Osteocyte (in vitro differentiated cells): ENCODE results near the gene PDGFC. TPM values are rescaled to one million over a fixed set of nuclear protein-coding genes. Genes with fewer than 3 reads are reported as not detected.

Experiments used
- DNase-seq: peaks from one replicate; pipeline ENCODE4 v3.0.0; 2021; ENCODE audit warnings: mixed read lengths; ENCODE audit not compliant: unreplicated experiment; ENCODE audit errors: extremely low spot score
- H3K27ac Mint-ChIP-seq: one replicate; pipeline ENCODE4 v1.8.0; 2021; ENCODE audit warnings: mild to moderate bottlenecking, mixed read lengths; ENCODE audit not compliant: unreplicated experiment
- H3K27me3 Mint-ChIP-seq: one replicate; pipeline ENCODE4 v1.8.0; 2021; ENCODE audit warnings: mixed read lengths; ENCODE audit not compliant: unreplicated experiment
- H3K36me3 Mint-ChIP-seq: one replicate; pipeline ENCODE4 v1.8.0; 2021; ENCODE audit warnings: mixed read lengths; ENCODE audit not compliant: unreplicated experiment
- H3K4me1 Mint-ChIP-seq: one replicate; pipeline ENCODE4 v1.8.0; 2021; ENCODE audit warnings: mixed read lengths; ENCODE audit not compliant: unreplicated experiment
- H3K4me3 Mint-ChIP-seq: one replicate; pipeline ENCODE4 v1.8.0; 2021; ENCODE audit warnings: mild to moderate bottlenecking, moderate library complexity, mixed read lengths; ENCODE audit not compliant: unreplicated experiment
- H3K9me3 Mint-ChIP-seq: one replicate; pipeline ENCODE4 v1.8.0; 2021; ENCODE audit warnings: mixed read lengths; ENCODE audit not compliant: unreplicated experiment
- CTCF ChIP-seq: fragments of 200-600 bp; sonication (generic); IDR thresholded peaks from 2 replicates; pipeline ENCODE4 v1.5.0; 2021; ENCODE audit warnings: antibody characterized with exemption, mild to moderate bottlenecking, moderate library complexity
- total RNA-seq: library from RNA; stranded (reverse); gene quantifications from 2 replicates; pipeline ENCODE4 v1.2.1, GENCODE V29; 2021

The PDGFC gene
- total RNA-seq, 1 donor from 2014 or later: 25.4 TPM

DNA sequence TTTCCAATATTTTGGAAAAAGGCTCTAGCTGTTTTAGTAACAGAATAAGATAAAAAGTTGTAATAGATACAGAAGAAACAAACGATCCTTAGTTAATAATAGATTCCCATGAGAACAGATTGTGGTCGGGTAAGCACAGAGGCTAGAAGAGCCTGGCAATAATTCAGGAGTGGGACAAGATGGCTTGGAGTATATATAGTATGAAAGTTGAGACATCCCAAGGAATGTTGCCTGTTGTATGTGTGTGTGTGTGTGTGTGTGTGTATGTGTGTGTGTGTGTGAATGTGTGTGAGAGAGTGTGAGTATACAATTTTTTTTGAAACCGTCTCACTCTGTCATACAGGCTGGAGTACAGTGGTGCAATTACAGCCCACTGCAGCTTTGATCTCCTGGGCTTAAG lies 150.7 kb downstream of the PDGFC start:
- Mint-ChIP-seq H3K4me1 (peaks cover 4% of the 10 kb centered on the region), H3K9me3 (peaks cover 5% of the 10 kb centered on the region), H3K4me3 (no peak overlapping the region), H3K27ac (no peak overlapping the region), H3K36me3 (peaks cover 4% of the 10 kb centered on the region), H3K27me3 (no peaks in the 10 kb centered on the region)
- no peak for DNase-seq
- TF ChIP-seq CTCF: no peak

DNA sequence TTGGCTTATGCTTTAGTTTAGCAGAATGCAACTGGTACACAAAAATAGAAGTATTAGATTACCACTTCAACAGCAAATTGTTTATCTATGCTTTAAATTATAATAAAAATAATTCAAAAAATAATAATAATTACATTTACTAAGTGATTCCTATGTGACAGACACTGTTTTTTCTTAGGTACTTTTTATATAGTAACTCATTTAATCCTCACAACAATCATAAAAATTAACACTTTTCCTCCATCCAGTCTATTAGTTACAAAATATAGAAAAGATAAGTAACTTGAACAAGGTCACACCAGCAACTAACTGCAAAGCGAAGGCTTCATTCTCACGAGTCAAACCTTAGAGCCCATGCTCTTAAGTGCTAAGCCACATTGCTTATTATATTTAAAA lies 155.2 kb downstream of the PDGFC start:
- Mint-ChIP-seq H3K4me3 (no peak overlapping the region), H3K27me3 (no peaks in the 10 kb centered on the region), H3K36me3 (peaks cover 4% of the 10 kb centered on the region), H3K9me3 (peaks cover 5% of the 10 kb centered on the region), H3K4me1 (peaks cover 4% of the 10 kb centered on the region), H3K27ac (no peak overlapping the region)
- TF ChIP-seq CTCF: no peak
- DNase-seq: no peak

DNA sequence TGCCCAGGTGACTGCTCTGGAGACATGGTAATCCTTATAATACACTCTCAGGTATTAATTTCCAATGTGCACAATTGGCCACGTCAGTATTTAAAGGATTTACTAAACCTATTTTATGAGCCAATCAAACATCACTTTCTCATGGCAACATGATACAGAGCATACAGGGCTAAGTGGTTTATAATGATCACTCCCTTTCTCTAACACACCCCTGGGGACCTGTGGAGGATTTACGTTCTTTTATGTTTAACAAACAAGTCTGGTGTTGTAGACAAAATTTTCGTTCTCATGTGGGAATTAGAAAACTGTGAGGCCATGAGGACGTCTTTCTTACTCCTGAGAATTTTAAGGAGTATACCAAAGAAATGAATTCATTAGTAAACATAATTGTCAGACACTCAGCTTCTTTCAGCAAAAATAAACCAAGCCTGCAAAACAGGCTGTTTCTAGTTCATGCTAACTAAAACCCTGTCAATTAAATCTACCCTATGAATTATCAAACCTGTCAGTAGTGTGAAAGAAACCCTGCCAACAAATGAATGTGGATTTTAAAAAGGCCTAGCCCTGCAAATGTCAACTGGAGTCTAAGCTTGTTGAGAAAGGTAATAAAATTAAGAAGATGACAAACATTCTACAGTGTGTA lies 155.8 kb downstream of the PDGFC start:
- no peak for DNase-seq
- H3K27ac Mint-ChIP-seq: no peak overlapping the region
- no peak for TF ChIP-seq CTCF
- no peak overlapping the region for H3K4me3 Mint-ChIP-seq
- H3K27me3 Mint-ChIP-seq: no peaks in the 10 kb centered on the region
- peaks cover 4% of the 10 kb centered on the region for H3K36me3 Mint-ChIP-seq
- peaks cover 4% of the 10 kb centered on the region for H3K4me1 Mint-ChIP-seq
- H3K9me3 Mint-ChIP-seq: peaks cover 5% of the 10 kb centered on the region

GRCh38 chr4:156811963-156812362 lies 159.6 kb downstream of the PDGFC start:
- H3K27ac Mint-ChIP-seq: no peak overlapping the region
- no peaks in the 10 kb centered on the region for H3K4me1 Mint-ChIP-seq
- DNase-seq: no peak
- H3K36me3 Mint-ChIP-seq: peaks cover 8% of the 10 kb centered on the region
- no peaks in the 10 kb centered on the region for H3K9me3 Mint-ChIP-seq
- H3K4me3 Mint-ChIP-seq: no peak overlapping the region
- TF ChIP-seq CTCF: no peak
- no peaks in the 10 kb centered on the region for H3K27me3 Mint-ChIP-seq

DNA sequence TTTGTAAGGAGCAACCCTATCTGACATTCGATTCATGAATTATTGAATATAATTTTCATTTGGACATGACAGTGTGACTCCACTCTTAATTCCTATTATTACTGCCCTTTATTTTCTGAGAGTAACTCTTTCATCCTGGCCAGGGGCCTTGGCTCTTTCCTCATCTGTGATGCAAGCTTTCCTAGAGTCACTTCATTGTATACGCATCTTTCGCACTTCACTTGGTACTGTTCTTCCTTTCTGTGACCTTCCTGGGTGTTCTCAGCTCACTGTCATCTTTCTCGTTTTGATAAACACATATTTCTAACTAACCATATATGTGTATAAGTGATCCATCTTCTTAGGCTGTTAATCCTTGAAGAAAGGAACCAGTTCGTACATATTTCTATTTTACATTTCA lies 160.3 kb downstream of the PDGFC start:
- Mint-ChIP-seq H3K36me3 (peaks cover 8% of the 10 kb centered on the region), H3K4me1 (peaks cover 1% of the 10 kb centered on the region), H3K27ac (no peak overlapping the region), H3K4me3 (no peak overlapping the region), H3K9me3 (no peaks in the 10 kb centered on the region), H3K27me3 (no peaks in the 10 kb centered on the region)
- DNase-seq: no peak
- TF ChIP-seq CTCF: no peak
